ENCODE data around the gene GJA9.
A peak's percentile ranks its signal among the peaks of the same experiment; 100 is the strongest.

GJA9 gene

GRCh38 chr1:38873027-38873969 lies 8.1 kb downstream of the GJA9 start, which contains the start of gene MYCBP:
TSS of gene MYCBP (minus strand) at chr1:38873348. CDS start at chr1:38873305, 43 bp downstream.
- no peaks in the 10 kb centered on the region for H3K9me3 ChIP-seq (ENCODE audit: control insufficient read depth, insufficient read depth, low read depth, low read length)
- peak within 1 kb of the TSS; percentile 90 for H3K4me3 ChIP-seq (ENCODE audit: low read depth, low read length)
- no peaks in the 10 kb centered on the region for H3K36me3 ChIP-seq (ENCODE audit: control insufficient read depth, insufficient read depth, low read length)
- H3K27me3 ChIP-seq (ENCODE audit: control insufficient read depth, insufficient read depth, low read length), result no peaks in the 10 kb centered on the region
- peak within 1 kb of the TSS; percentile 79 for H3K9ac ChIP-seq (ENCODE audit: low read length)
- H3K27ac ChIP-seq (ENCODE audit: low read depth, low read length), result no peak within 1 kb of the TSS
- 0 out of 2 replicates have a peak, but pooled peaks cover 7% of the 10 kb centered on the region for H3K4me1 ChIP-seq (ENCODE audit: control insufficient read depth, insufficient read depth, low read length)

DNA sequence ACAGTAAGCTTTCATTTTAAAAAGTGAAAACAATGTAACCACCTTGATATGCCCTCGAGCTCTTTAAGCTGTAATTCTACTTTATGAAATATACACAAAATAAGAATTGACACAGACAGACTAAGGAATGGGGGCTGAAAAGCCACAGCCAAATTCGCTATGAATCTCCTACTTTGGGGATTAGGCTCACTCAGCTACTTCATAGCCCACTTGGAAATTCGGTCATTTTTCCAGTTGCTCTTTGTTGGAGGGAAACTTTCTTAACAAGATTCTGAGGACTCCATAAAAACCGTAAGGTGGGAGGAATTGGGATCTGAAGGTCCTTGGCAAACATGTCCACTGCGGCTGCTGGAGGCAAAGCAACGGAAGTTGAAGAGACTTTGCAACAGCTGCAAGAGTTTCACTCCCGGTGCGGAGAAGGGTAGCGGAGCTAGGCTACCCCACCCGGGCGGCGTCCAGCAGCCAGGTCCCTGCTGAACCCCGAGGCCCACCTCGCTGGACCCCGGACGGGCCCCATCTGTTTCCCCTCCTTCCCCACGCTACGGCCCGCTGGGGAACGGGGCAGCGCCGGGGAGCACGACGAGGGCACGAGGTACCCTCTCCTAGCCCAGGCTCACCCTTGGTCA lies 8.9 kb downstream of the GJA9 start:
- Histone ChIP-seq H3K27me3 (ENCODE audit: control insufficient read depth, insufficient read depth, low read length) (no peaks in the 10 kb centered on the region), H3K9ac (ENCODE audit: low read length) (peak overlapping the region; percentile 79), H3K36me3 (ENCODE audit: control insufficient read depth, insufficient read depth, low read length) (peaks cover 3% of the 10 kb centered on the region; the same call in 1 of the 2 replicates), H3K4me1 (ENCODE audit: control insufficient read depth, insufficient read depth, low read length) (0 out of 2 replicates have a peak, but pooled peaks cover 7% of the 10 kb centered on the region), H3K27ac (ENCODE audit: low read depth, low read length) (no peak overlapping the region), H3K9me3 (ENCODE audit: control insufficient read depth, insufficient read depth, low read depth, low read length) (no peaks in the 10 kb centered on the region), H3K4me3 (ENCODE audit: low read depth, low read length) (peak overlapping the region; percentile 90)

GRCh38 chr1:38870996-38871395 lies 10.4 kb downstream of the GJA9 start:
- Histone ChIP-seq H3K36me3 (ENCODE audit: control insufficient read depth, insufficient read depth, low read length) (peaks cover 3% of the 10 kb centered on the region; the same call in 1 of the 2 replicates), H3K4me3 (ENCODE audit: low read depth, low read length) (no peak overlapping the region), H3K9me3 (ENCODE audit: control insufficient read depth, insufficient read depth, low read depth, low read length) (no peaks in the 10 kb centered on the region), H3K27ac (ENCODE audit: low read depth, low read length) (no peak overlapping the region), H3K4me1 (ENCODE audit: control insufficient read depth, insufficient read depth, low read length) (0 out of 2 replicates have a peak, but pooled peaks cover 7% of the 10 kb centered on the region), H3K9ac (ENCODE audit: low read length) (no peak overlapping the region), H3K27me3 (ENCODE audit: control insufficient read depth, insufficient read depth, low read length) (no peaks in the 10 kb centered on the region)

DNA sequence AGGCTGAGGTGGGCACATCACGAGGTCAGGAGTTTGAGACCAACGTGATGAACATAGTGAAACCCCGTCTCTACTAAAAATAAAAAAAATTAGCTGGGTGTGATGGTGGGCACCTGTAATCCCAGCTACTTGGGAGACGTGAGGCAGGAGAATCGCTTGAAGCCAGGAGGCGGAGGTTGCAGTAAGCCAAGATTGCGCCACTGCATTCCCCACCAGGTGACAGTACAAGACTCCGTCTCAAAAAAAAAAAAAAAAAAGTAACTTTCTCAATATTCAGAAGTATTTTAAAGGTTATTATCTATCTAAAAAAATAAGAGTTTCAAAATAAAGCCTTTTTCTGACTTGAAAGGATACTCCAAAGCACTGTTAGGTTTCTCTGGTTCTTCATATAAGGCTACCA lies 14.2 kb downstream of the GJA9 start:
- no peaks in the 10 kb centered on the region for H3K4me1 ChIP-seq (ENCODE audit: control insufficient read depth, insufficient read depth, low read length)
- no peaks in the 10 kb centered on the region for H3K9me3 ChIP-seq (ENCODE audit: control insufficient read depth, insufficient read depth, low read depth, low read length)
- no peak overlapping the region for H3K27ac ChIP-seq (ENCODE audit: low read depth, low read length)
- H3K4me3 ChIP-seq (ENCODE audit: low read depth, low read length), result no peak overlapping the region
- H3K36me3 ChIP-seq (ENCODE audit: control insufficient read depth, insufficient read depth, low read length), result peaks cover 28% of the 10 kb centered on the region
- no peak overlapping the region for H3K9ac ChIP-seq (ENCODE audit: low read length)
- H3K27me3 ChIP-seq (ENCODE audit: control insufficient read depth, insufficient read depth, low read length), result no peaks in the 10 kb centered on the region

- peaks cover 31% of the 10 kb centered on the region for H3K36me3 ChIP-seq (ENCODE audit: control insufficient read depth, insufficient read depth, low read length)
- no peak overlapping the region for H3K9ac ChIP-seq (ENCODE audit: low read length)
- no peak overlapping the region for H3K27ac ChIP-seq (ENCODE audit: low read depth, low read length)
- no peak overlapping the region for H3K4me3 ChIP-seq (ENCODE audit: low read depth, low read length)
- H3K9me3 ChIP-seq (ENCODE audit: control insufficient read depth, insufficient read depth, low read depth, low read length), result no peaks in the 10 kb centered on the region
- no peaks in the 10 kb centered on the region for H3K4me1 ChIP-seq (ENCODE audit: control insufficient read depth, insufficient read depth, low read length)
- H3K27me3 ChIP-seq (ENCODE audit: control insufficient read depth, insufficient read depth, low read length), result no peaks in the 10 kb centered on the region
These were observed 16.2 kb downstream of the GJA9 start for GRCh38 chr1:38865112-38865715.

- Histone ChIP-seq H3K9ac (ENCODE audit: low read length) (peak overlapping the region; percentile 87), H3K4me3 (ENCODE audit: low read depth, low read length) (peak overlapping the region; percentile 93), H3K27ac (ENCODE audit: low read depth, low read length) (no peak overlapping the region), H3K27me3 (ENCODE audit: control insufficient read depth, insufficient read depth, low read length) (no peaks in the 10 kb centered on the region), H3K9me3 (ENCODE audit: control insufficient read depth, insufficient read depth, low read depth, low read length) (no peaks in the 10 kb centered on the region), H3K36me3 (ENCODE audit: control insufficient read depth, insufficient read depth, low read length) (peaks cover 42% of the 10 kb centered on the region), H3K4me1 (ENCODE audit: control insufficient read depth, insufficient read depth, low read length) (no peaks in the 10 kb centered on the region)
These were observed 21.0 kb downstream of the GJA9 start for GRCh38 chr1:38860454-38860795.

DNA sequence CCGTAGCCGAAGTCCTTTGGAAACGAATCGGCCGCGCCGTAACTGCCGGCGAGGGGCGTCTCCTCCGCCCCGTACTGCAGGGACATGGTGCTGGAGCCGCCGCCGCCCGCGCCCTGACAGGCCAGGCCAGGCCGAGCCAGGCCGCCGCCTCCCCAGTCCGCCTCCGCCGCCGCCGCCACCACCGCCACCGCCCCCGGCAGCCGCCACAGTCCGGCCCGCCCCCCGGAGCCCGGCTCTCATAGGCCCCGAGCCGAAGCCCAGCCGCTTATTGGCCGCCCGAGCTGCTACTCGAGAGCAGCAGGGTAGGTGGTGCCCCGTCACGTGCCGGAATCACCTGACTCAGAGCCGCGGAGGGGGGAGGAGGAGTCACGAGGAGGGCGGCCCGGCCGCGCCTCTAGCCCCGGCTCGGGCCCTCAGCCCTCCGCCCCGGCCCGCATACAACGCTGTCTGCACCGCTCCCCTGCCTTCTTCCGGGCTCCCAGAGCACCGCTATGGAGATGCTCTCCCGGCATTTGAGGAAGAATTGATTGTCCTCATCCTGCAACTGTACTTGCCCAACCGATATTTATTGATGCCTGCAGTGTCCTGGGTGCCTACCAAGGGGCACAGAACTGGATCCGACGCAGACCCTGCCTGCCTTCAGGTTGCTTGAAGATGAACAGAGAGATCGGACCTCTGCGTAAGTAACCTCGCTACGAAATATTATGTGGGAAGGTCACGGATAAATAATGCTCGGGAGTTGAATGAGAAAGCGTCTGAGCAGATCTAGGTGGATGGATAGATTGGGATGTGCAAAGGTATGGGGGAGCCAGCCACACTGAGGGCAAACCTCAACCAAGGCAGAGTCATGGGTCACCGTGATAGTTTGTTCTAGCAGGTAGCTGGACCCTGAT lies 21.6 kb downstream of the GJA9 start, which contains the start of gene RRAGC:
Gene RRAGC, minus strand, starts transcription at position 212 of the 893 bp plus-strand sequence. Its CDS starts 126 bp downstream, at position 86.
- Histone ChIP-seq H3K36me3 (ENCODE audit: control insufficient read depth, insufficient read depth, low read length) (peaks cover 42% of the 10 kb centered on the region), H3K27me3 (ENCODE audit: control insufficient read depth, insufficient read depth, low read length) (no peaks in the 10 kb centered on the region), H3K9me3 (ENCODE audit: control insufficient read depth, insufficient read depth, low read depth, low read length) (no peaks in the 10 kb centered on the region), H3K4me3 (ENCODE audit: low read depth, low read length) (peak within 1 kb of the TSS; percentile 93), H3K9ac (ENCODE audit: low read length) (peak within 1 kb of the TSS; percentile 87), H3K27ac (ENCODE audit: low read depth, low read length) (no peak within 1 kb of the TSS; the same call in 1 of the 2 replicates), H3K4me1 (ENCODE audit: control insufficient read depth, insufficient read depth, low read length) (no peaks in the 10 kb centered on the region)

DNA sequence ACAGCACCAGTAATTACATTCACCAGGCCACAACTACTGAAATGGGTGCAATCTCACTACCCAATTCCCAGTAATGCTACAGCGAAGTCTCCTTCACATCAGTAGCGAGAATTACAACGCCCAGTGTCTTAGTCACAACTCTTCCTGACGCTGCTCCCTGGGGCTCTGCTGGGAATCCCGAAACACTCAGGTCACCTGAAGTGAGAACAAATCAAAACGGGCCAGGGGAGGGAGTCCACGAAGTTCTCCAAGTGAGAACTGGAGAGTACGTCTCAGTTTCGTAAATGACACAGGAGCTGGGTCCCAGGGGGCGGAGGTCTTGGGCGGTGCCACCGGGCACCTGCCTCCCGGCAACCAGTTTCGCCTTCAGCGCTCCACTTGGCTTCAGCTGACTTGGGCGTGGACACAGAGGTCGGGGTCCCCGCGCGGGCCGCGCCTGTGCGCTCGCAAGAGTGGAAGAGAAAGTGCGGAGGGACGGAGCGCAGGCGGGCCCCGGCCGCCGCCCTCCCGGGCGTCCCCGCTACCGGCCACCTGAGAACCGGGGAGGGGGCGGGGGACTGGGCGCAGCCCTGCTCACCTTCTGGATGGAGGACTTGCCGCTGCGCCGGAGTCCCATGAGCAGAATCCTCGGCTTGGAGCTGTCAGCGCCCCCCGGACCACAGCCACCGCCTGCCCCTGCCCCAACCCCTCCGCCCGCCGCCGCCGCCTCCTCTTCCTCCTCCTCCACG lies 22.4 kb downstream of the GJA9 start:
- H3K4me3 ChIP-seq (ENCODE audit: low read depth, low read length), result peak overlapping the region; percentile 93
- peak overlapping the region; percentile 67 for H3K9ac ChIP-seq (ENCODE audit: low read length)
- H3K27ac ChIP-seq (ENCODE audit: low read depth, low read length), result no peak overlapping the region
- no peaks in the 10 kb centered on the region for H3K4me1 ChIP-seq (ENCODE audit: control insufficient read depth, insufficient read depth, low read length)
- H3K36me3 ChIP-seq (ENCODE audit: control insufficient read depth, insufficient read depth, low read length), result peaks cover 40% of the 10 kb centered on the region
- no peaks in the 10 kb centered on the region for H3K9me3 ChIP-seq (ENCODE audit: control insufficient read depth, insufficient read depth, low read depth, low read length)
- no peaks in the 10 kb centered on the region for H3K27me3 ChIP-seq (ENCODE audit: control insufficient read depth, insufficient read depth, low read length)

DNA sequence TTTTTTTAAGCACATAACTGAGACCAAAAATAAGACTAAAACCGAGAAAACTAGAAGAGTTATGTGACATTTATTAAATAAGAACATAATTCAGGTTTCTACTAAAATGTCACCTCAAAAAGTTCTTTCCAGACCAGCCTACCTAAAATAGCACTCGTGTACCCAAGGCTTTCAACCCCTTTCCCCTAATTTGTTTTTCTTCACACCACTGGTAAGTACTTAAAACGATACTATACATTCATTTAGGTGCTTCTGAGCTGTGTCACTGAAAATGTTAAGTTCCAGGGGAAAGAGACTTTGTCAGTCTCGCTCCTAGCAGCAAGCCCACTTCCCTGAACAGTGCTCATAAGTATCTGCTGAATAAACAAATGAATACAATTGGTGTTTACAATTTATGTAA lies 28.6 kb downstream of the GJA9 start:
- Histone ChIP-seq H3K9ac (ENCODE audit: low read length) (no peak overlapping the region), H3K36me3 (ENCODE audit: control insufficient read depth, insufficient read depth, low read length) (peaks cover 64% of the 10 kb centered on the region), H3K4me3 (ENCODE audit: low read depth, low read length) (no peak overlapping the region), H3K27me3 (ENCODE audit: control insufficient read depth, insufficient read depth, low read length) (no peaks in the 10 kb centered on the region), H3K27ac (ENCODE audit: low read depth, low read length) (no peak overlapping the region), H3K9me3 (ENCODE audit: control insufficient read depth, insufficient read depth, low read depth, low read length) (no peaks in the 10 kb centered on the region), H3K4me1 (ENCODE audit: control insufficient read depth, insufficient read depth, low read length) (no peaks in the 10 kb centered on the region)

- Histone ChIP-seq H3K9me3 (ENCODE audit: control insufficient read depth, insufficient read depth, low read depth, low read length) (no peaks in the 10 kb centered on the region), H3K36me3 (ENCODE audit: control insufficient read depth, insufficient read depth, low read length) (peaks cover 66% of the 10 kb centered on the region), H3K27me3 (ENCODE audit: control insufficient read depth, insufficient read depth, low read length) (no peaks in the 10 kb centered on the region), H3K27ac (ENCODE audit: low read depth, low read length) (no peak overlapping the region), H3K4me1 (ENCODE audit: control insufficient read depth, insufficient read depth, low read length) (no peaks in the 10 kb centered on the region), H3K4me3 (ENCODE audit: low read depth, low read length) (no peak overlapping the region), H3K9ac (ENCODE audit: low read length) (no peak overlapping the region)
These were observed 33.3 kb downstream of the GJA9 start for GRCh38 chr1:38848071-38848470.

Data from HUES6 (cell line).